Anterior cingulate cortex (tissue), 58 donors: Measurements from ENCODE around the gene PARD3B.

Source experiments
- DNase-seq, 58 donors: peaks; one replicate each; lab custom pipeline; 2025; lab: John Stamatoyannopoulos, UW

Gene PARD3B

DNA sequence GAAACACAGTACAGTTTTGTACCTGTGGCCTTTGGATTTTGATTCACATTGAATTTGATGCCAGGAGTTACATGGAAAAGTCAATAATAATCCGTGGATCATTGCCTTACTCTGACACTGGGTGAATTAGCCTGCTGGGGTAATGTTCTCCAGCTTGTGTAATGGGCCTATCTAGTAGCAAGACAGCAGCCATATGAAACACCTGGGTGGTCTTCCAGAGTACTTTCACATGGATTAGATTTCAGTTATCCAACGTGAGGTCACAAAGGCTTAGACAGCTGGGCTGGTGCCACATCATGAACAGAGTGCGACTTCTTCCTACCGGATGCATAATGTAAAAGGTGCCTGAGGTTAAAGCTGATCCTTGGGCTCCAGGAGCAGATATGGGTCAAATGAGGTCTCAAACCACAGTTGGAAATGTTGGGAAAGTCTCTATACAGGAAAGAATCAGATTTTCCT, 486.8 kb downstream of the PARD3B start:
- DNase-seq: no peak

DNA sequence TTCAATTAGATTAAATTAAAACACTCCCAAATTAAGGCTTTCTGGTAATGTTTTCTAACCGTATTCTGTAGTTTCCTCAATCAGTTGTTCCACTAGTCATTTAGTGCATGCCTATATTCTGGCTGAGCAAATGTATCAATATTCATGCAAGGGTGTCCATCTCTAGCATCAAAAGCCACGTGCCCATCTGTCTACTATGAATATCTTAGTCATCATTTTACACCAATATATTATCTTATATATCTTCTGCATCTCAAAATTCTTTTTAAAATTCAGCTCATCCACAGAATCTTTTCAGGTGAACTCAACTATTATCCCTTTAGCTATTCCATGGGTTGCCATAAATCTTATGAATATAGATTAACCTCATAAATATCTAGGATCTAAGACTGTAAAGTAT, 488.2 kb downstream of the PARD3B start:
- no peak for DNase-seq

DNA sequence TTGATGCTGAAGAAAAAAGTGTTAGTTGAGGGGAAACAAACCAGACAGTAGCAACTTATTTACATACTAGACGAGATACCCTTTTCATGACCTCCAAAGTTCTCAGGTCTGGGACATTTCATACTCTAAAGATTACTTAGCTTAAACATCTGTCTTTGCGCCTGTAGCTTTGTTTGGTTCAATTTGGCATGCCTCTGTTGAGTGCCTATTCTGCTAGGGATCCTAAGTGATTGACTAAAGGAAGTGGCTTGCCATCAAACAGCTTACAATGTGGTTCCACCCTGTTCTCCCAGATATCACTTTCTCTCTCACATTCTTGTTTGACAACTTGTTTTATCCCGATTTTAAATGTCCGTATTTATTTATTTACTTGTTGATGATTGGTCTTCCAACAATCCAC, 488.8 kb downstream of the PARD3B start:
- no peak for DNase-seq

DNA sequence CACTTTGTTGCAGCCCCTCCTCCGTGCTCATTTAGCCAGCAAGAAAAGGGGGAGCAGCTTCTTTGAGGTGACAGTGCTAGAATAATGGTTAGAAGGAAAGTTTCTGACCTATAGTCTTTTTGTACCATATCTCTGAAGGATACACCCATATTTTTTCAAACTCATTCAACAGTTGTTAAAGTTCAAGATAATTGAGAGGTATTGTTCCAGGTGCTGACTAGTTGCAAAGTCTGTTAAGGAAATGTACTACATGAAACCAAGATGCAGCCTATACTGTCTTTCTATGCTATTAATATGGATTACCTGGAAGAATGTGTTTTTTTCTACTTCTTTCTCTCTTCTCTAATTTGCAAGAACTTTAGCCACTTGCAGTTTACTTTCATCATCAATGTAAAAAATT, 495.0 kb downstream of the PARD3B start:
- DNase-seq: no peak

DNA sequence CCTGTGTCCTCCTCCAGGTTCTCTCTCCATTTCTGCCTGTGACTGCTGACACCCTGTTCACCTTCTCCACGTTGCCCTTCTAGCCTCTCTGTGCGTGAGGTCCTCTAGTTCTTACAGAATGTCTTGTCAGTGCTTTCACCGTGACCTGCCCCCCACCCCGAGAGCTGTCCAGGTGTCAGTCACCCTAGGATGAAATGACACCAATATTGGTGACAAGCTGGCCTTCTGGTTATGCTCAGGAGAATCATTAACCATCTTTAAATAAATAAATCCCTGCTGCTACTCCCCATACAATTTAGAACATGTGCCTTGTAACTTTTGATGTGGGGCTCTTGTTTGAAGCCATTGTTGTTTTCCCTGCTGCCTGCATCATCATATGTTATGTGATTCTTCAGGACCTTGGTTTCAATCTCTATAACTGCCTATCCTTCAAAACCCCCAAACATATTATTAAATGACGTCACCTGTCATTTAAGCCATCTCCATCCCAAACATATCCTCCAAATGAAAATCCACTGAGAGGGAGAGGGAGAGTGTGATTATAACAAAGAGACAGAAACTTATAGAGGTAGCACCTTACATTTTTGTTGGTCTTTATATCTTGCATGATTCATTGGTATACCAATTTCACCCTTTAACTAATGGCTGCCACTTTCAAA, 496.3 kb downstream of the PARD3B start:
- DNase-seq: no peak

DNA sequence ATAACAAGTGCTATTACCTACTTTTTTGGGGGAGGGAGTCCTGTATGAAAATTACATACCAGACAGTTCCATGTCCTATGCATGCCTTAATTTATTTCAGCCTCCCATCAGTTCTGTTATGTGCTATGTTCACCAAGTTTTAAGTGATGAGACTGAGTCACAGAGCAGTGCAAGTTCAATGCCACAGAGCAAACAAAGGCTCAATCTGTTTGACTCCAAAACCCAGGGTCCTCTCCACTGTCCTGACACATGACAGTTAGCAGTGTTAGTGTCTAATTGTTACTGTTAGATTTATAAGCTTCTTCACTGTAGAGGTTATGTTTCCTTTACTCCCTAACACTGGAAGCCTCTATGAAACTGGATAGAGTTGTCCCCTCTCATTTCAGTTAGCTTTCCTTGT, 498.0 kb downstream of the PARD3B start:
- DNase-seq: no peak

DNA sequence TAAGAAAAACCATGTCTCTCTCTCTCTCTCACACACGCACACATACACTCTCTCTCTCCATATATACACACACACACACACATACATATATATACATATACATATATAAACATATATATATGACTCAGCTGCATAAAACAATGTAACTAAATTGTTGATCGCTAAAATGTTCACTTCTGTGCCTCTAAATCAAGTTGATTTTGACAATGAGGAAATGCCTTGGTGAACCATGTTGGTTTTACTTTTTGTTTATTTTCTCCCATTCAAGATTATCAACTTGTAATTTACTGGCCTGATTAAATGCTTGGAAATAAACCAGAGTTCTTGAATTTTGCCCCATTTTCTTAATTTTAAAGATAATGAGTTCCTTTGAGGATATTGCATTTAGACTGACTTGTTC, 500.4 kb downstream of the PARD3B start:
- no peak for DNase-seq

DNA sequence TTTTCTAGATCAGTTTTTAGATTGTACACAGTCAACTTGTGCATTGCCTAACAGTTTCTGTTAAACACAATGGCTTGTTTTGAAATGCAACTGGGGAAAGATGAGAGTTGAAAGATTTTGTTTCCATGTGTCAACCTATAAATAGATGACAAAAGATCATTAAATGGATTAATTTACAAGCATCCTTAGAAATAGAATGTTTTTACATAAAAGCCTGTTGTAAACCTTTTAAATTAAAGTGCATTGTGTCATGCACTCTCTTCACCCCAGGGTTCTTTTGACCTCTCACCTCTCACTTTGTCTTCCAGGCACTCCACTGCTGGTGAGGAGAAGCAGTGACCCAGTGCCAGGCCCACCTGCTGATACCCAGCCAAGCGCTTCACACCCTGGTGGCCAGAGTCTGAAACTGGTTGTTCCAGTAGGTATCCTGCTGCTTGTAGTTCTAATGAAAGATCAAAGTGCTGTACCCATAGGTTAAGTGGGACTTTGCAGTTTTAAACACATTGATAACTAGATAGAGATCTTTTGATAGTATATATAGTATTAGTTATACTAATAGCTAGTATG, 502.1 kb downstream of the PARD3B start:
- DNase-seq: no peak

DNA sequence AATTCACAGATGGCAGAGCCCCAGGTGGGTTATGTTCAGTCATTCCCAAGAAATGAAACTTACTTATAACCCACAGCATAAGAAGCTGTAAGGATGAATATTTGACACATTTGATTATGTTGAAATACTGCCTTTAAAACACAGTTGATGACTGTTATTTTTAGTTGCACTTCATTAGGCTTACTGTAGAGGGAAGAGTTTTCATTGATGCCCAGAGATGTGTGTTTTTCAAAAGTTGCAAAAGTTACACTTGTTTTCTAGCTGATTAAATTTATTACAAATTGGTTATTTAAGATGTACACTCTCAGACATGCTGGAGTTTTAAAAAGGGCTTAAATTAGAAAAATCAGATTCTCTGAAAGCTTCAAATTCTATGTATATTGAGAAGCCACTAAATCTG, 506.1 kb downstream of the PARD3B start:
- no peak for DNase-seq

DNA sequence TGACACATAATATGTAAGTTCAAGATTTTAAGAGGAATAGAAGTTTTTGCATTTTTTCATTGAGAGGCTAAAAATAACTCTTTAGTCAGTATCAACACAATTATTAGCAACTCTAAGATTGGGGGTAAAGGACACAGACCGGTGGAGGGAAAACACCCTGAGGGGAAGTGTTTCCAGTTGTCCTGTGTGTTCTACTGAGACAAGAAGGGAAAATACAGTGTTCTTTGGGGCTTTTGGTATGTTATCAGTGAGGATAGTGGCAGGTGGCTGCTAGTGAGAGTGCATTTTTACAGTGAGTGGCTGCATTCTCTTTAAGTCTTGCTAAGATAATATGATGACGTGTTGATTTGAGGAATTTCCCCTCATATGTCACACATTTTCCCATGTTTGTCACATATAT, 507.5 kb downstream of the PARD3B start:
- DNase-seq: no peak

DNA sequence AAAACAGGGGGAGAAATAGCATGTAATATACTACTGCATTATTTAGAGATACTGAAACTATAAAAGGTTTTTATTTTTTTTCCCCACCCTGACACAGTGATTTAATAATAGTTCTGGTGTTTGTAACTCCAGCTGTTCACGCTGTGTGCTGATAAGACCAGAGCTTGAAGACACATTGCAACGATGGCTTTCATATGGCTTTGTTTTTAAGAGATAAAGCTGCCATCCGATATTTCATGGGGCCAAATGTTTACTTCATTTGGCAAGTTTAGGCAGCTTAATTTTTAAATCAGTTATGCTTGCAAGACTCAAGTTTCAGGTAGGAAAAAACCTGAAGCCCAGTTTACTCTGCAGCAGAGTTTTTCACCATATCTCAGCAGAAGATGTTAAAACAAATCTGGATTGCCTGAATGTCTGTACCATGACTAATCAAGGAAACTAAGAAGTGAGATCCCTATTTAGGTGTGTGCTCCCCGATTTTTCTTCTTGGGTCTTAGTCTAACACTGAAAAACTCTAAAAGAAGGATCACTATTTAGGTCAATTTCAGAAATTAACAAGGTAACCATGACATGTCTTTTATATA, 508.6 kb downstream of the PARD3B start:
- DNase-seq: no peak

DNA sequence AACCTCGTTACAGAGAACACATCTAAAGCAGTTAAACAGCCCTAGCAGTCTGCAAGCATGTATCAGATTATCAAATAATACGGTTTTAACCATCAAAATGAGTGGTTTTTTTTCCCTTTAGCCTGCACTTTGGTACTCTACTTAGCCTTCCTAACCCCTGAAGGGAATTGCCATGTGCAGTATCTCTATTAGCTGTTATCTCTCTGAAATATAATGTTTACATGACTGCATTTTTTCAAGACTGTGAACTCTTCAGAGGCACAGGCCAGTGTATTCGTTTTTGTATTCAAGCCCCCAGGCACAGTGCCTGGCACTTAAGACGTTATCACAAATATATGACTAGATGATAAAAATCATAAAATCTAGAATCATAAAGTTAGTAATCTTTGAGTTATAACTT, 509.5 kb downstream of the PARD3B start:
- DNase-seq: no peak

DNA sequence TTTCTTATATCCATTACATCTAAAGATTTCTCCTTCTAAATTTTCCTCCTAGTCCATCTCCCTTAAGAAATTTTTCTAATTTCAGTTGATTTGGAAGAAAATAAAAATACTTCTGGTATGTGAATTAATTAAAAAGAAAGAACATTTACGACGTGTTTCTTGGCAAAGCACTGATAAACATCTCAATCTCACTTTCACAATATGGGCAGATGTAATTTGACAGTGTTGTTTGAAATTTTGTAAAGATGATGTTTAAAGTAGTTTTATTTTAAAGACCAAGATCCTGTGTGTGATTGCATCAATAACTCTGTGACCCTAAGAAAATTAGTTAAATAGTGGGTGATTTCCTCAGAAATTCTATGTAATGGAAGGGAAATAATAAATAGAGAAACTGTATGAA, 510.0 kb downstream of the PARD3B start:
- no peak for DNase-seq

DNA sequence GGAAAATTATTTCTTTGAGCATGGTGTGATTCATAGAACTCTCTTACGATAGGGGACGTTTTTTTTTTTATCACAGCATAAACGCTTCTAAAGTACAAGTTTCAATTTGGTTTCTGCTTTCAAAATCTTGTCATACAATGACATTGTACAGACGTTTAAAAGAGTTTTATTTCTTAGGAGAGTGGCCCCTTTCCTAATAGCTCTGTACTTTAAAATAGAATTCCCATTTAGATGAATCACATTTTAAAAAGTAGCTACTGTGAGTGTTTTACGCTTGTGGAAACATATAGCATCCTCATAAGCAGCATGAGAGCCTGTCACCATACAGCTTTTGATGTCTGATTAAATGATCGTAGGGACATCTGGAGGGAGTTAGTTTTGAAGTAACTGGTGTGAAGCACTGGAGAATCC, 510.9 kb downstream of the PARD3B start:
- DNase-seq: no peak

DNA sequence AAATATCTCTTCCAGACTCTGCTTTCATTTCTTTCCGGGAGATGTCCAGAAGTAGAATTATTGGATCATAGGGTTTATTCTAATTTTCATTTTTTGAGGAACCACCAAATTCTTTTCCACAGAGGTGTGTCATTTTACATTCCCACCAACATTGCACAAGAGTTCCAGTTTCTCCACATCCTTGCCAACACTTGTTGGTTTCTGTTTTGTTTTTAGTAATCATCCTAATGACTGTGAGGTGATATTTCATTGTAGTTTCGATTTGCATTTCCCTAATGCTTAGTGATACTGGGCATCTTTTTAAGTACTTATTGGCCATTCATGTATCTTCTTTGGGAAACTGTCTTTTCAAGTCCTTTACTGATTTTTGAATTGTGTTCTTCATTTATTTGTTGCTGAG, 513.1 kb downstream of the PARD3B start:
- DNase-seq: no peak

DNA sequence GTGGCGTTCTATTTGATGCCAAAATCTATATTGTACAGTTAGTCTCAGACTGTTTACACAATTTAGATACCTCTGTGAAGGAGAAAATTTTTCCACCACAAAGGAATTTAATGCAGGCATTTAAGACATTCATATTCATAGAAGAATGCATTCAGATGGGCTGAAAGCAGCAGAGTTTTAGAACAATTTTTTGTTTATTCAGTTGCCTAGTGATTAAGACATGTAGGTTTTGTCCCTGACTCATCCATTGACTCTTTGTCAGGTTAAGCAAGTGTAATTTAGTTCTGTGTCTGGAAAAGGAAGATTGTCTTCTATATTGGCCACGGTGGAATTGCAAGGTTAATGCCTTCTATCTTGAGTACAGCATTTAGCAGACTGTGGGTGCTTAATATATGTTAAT, 515.0 kb downstream of the PARD3B start:
- no peak for DNase-seq

DNA sequence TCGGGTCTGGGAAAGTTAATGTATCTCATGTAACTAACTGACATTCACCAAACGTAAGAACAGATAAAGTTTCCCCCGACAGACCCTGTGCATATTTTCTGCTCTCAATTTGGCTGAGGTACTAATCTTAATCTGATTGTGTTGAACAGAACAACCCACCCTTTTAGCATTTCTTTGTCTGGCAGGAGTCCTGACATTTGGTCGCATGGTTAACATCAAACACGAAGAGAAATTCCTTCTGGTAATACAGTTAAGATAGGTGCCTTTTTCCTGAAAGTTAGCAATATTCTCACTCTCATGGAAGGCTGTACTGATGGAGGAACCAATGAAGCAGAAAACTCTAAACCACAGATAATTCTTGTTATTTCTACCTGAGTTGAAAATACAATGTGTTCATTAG, 520.8 kb downstream of the PARD3B start:
- no peak for DNase-seq

DNA sequence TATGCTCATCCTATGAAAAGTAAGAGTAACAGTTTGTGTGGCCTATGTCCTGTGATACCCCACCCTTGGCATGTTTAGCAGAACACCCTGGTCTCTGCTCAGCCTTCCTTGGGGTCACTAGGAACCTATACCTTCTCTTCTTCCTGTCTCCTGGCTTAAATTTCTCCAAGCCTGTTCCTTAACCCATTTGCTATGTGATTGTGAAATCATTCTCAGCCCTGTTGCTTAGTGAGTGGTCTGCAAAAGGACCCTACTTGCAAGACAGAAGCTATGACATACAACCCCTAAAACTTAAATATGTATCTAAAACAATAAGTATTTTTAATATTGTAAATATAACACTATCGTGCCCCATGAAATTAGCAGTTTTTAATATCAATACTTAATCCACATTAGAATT, 524.7 kb downstream of the PARD3B start:
- DNase-seq: no peak

DNA sequence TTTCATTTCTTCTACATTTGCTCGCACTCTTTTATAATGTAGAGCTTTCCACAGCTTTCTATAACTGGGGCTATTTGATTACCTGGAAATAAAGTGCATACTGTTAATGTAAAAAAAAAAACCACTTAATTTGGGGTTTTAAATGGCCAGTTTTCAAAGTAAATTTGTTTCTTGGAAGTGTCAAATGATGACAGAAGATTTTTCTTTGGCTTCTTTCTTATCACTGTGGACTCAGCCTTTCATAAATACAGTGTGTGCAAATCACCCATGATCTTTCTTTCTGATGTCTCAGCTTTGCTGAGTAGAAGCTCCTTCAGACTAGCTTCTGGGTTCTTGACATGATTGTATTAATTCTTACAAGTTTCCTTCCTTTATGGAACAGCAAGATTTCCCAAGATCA, 525.6 kb downstream of the PARD3B start:
- DNase-seq: no peak

DNA sequence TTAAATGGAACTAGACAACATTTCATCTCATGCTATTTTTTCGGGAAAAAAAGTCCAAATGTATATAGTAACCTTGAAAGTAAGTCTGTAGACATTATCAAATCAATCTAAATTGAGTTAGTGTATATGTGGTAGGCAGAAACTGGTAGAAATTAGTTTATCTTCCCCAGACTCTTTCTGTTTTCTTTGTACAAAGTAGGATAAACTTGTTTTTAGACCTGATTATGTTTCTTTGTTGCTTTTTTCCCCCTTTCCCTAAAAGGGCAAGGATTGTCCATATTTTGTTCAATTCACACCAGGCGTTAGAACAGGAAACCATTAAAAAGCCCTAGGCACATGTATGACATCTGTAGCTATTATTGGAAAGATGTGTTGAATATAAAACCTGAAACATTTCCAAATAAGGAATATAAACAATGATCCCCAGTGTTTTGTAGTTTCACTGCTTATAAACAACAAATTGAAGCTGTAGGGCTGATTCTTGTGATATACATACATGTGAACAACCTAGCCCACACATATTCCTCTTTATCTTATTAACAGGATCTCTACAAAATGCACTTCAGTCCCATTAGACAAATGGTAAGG, 528.3 kb downstream of the PARD3B start:
- DNase-seq: no peak

DNA sequence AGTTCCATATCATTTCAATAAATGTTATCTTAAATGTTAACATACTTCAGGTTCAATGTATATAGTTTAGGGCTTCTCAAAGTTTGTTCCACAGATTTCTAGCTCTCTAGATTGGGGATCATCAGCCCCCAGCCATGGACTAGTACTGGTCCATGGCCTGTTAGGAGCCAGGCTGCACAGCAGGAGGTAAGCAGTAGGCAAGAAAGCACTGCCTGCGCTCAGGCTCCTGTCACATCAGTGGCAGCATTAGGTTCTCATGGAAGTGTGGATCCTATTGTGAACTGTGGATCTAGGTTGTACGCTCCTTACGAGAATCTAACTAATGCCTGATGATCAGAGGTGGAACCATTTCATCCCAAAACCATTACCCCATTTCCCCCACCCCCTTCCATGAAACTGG, 531.1 kb downstream of the PARD3B start:
- DNase-seq: no peak

DNA sequence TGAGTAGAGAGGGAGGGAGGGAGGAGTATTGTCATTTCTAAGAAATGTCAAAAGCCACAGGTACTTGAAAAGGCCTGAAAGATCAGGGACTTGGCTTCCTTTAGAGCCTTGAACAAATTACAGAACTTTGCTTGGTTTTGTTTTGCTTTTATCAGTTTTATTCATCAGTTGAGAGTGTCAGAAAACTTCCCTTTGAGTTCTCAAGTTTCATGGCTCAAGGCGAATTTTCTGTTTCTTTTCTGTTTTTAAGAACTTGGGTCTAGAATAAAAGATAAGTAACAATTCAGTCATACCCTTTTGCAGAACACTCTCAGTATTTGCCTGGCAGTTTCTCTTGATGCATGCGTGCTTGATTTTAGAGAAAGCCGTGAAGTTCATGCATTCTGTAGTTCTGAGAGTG, 531.9 kb downstream of the PARD3B start:
- no peak for DNase-seq
